Dendritic cell treated with granulocyte-macrophage colony-stimulating factor and Interleukin-4, amounts not matched to agents 40 ng/mL and 50 ng/mL, for 4 days (primary cell): ENCODE results near the gene REC8.

Experiments used
- H3K27ac Mint-ChIP-seq: one replicate; pipeline ENCODE4 v1.8.0; 2022; ENCODE audit warnings: mild to moderate bottlenecking, mixed read lengths
- H3K27me3 Mint-ChIP-seq: one replicate; pipeline ENCODE4 v1.8.0; 2022; ENCODE audit warnings: mild to moderate bottlenecking, mixed read lengths
- H3K36me3 Mint-ChIP-seq: one replicate; pipeline ENCODE4 v1.8.0; 2022; ENCODE audit warnings: low read depth, mixed read lengths
- H3K4me1 Mint-ChIP-seq: one replicate; pipeline ENCODE4 v1.8.0; 2022; ENCODE audit warnings: low read depth, mixed read lengths
- H3K4me3 Mint-ChIP-seq: one replicate; pipeline ENCODE4 v1.8.0; 2022; ENCODE audit warnings: mild to moderate bottlenecking, moderate library complexity, mixed read lengths
- H3K9me3 Mint-ChIP-seq: one replicate; pipeline ENCODE4 v1.8.0; 2022; ENCODE audit warnings: mixed read lengths
- intact Hi-C: fragments of 100-400 bp; cut with micrococcal nuclease; formaldehyde crosslinking; loops from one replicate; pipeline ENCODE4 v1.15.0; 2022

REC8 gene

DNA sequence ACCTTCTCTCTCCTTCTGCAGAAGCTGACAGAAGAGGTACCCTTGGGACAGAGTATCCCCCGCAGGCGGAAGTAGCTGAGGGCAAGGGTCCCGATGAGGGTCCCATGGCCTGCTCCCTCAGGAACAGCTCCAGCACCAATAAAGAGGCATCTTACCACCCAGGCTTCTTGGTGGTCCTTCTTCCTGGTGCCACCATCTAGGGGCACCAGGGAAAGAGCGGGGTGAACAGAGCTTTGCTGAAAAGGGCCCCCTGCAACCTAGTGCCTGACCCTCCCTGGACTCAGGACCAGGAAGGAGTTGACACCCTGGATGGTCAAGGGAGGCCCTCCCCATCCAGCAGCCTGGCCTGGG, 11.4 kb upstream of the REC8 start:
- intact Hi-C loops: loop anchor here (5.0 kb wide), 2 partner anchors 37 to 103 kb away; partner anchors contain the start of gene TM9SF1
- H3K4me3 Mint-ChIP-seq: peak overlapping the region; percentile 95
- peaks cover 59% of the 10 kb centered on the region for H3K4me1 Mint-ChIP-seq
- H3K27ac Mint-ChIP-seq: peak overlapping the region; percentile 93
- no peaks in the 10 kb centered on the region for H3K27me3 Mint-ChIP-seq
- H3K36me3 Mint-ChIP-seq: peaks cover 98% of the 10 kb centered on the region
- H3K9me3 Mint-ChIP-seq: no peaks in the 10 kb centered on the region

GRCh38 chr14:24160850-24161804, 10.8 kb upstream of the REC8 start, which contains the start of gene IRF9:
TSS of gene IRF9 (plus strand) at chr14:24161265. CDS start at chr14:24162145, 880 bp downstream.
- H3K27ac Mint-ChIP-seq: peak within 1 kb of the TSS; percentile 93
- peak within 1 kb of the TSS; percentile 95 for H3K4me3 Mint-ChIP-seq
- H3K4me1 Mint-ChIP-seq: peaks cover 66% of the 10 kb centered on the region
- H3K36me3 Mint-ChIP-seq: peaks cover 98% of the 10 kb centered on the region
- intact Hi-C loops: loop anchor here (1.0 to 5.0 kb wide), 5 partner anchors 14 to 104 kb away; partner anchors contain the start of genes DCAF11, NRL, PCK2 and RNF31
- H3K27me3 Mint-ChIP-seq: no peaks in the 10 kb centered on the region
- H3K9me3 Mint-ChIP-seq: no peaks in the 10 kb centered on the region

- H3K27ac Mint-ChIP-seq: peak overlapping the region; percentile 93
- H3K36me3 Mint-ChIP-seq: peaks cover 98% of the 10 kb centered on the region
- intact Hi-C loops: loop anchor here (5.0 kb wide), 2 partner anchors 35 to 105 kb away; partner anchors contain the start of gene TM9SF1
- H3K9me3 Mint-ChIP-seq: no peaks in the 10 kb centered on the region
- peak overlapping the region; percentile 95 for H3K4me3 Mint-ChIP-seq
- H3K4me1 Mint-ChIP-seq: peaks cover 75% of the 10 kb centered on the region
- H3K27me3 Mint-ChIP-seq: no peaks in the 10 kb centered on the region
Observed at GRCh38 chr14:24162093-24162492, 9.8 kb upstream of the REC8 start.

- peak overlapping the region; percentile 82 for H3K27ac Mint-ChIP-seq
- intact Hi-C loops: loop anchor here (5.0 kb wide), 2 partner anchors 33 to 107 kb away; partner anchors contain the start of gene TM9SF1
Observed at GRCh38 chr14:24164518-24164991, 7.3 kb upstream of the REC8 start.

DNA sequence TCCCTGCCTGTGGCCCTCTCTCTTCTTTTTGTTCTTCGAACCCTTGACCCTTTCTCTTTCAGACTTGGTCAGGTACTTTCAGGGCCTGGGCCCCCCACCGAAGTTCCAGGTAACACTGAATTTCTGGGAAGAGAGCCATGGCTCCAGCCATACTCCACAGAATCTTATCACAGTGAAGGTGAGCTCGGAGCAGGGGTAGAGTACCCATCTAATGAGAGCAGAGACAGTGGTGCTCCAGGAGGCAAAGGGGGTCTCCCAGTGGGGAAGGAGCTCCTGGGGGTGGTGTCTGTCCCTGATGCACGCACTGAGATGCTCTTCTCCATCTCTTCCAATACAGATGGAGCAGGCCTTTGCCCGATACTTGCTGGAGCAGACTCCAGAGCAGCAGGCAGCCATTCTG, 6.1 kb upstream of the REC8 start:
- Mint-ChIP-seq H3K36me3 (peaks cover 96% of the 10 kb centered on the region), H3K4me1 (peaks cover 84% of the 10 kb centered on the region), H3K27me3 (peaks cover 2% of the 10 kb centered on the region), H3K9me3 (no peaks in the 10 kb centered on the region), H3K27ac (peak overlapping the region; percentile 82), H3K4me3 (no peak overlapping the region)
- intact Hi-C loops: no loop called here

More at GRCh38 chr14:24164518-24164991, 7.3 kb upstream of the REC8 start:
- Mint-ChIP-seq H3K4me1 (peaks cover 89% of the 10 kb centered on the region), H3K9me3 (no peaks in the 10 kb centered on the region), H3K4me3 (no peak overlapping the region), H3K27me3 (peaks cover 2% of the 10 kb centered on the region), H3K36me3 (peaks cover 96% of the 10 kb centered on the region)

- H3K4me1 Mint-ChIP-seq: peaks cover 78% of the 10 kb centered on the region
Observed at GRCh38 chr14:24167469-24168114, 4.3 kb upstream of the REC8 start.

GRCh38 chr14:24172261-24172860, 481 bp downstream of the REC8 start:
- no peak overlapping the region for H3K4me3 Mint-ChIP-seq
- H3K4me1 Mint-ChIP-seq: peaks cover 30% of the 10 kb centered on the region
- intact Hi-C loops: no loop called here
- peaks cover 13% of the 10 kb centered on the region for H3K27me3 Mint-ChIP-seq
- H3K9me3 Mint-ChIP-seq: no peaks in the 10 kb centered on the region
- H3K36me3 Mint-ChIP-seq: peaks cover 96% of the 10 kb centered on the region
- H3K27ac Mint-ChIP-seq: no peak overlapping the region

More at GRCh38 chr14:24167469-24168114, 4.3 kb upstream of the REC8 start:
- Mint-ChIP-seq H3K9me3 (no peaks in the 10 kb centered on the region), H3K4me3 (no peak overlapping the region), H3K36me3 (peaks cover 96% of the 10 kb centered on the region), H3K27me3 (peaks cover 13% of the 10 kb centered on the region), H3K27ac (peak overlapping the region; percentile 82)
- intact Hi-C loops: no loop called here

GRCh38 chr14:24172871-24173281, 996 bp downstream of the REC8 start:
- Mint-ChIP-seq H3K4me3 (no peak overlapping the region), H3K27me3 (peaks cover 13% of the 10 kb centered on the region), H3K27ac (no peak overlapping the region), H3K4me1 (peaks cover 25% of the 10 kb centered on the region), H3K36me3 (peaks cover 96% of the 10 kb centered on the region), H3K9me3 (no peaks in the 10 kb centered on the region)
- intact Hi-C loops: no loop called here

GRCh38 chr14:24176599-24176998, 4.7 kb downstream of the REC8 start:
- Mint-ChIP-seq H3K4me3 (no peak overlapping the region), H3K4me1 (peaks cover 7% of the 10 kb centered on the region), H3K27me3 (peaks cover 3% of the 10 kb centered on the region), H3K9me3 (no peaks in the 10 kb centered on the region), H3K36me3 (peaks cover 100% of the 10 kb centered on the region), H3K27ac (no peak overlapping the region)
- intact Hi-C loops: no loop called here

GRCh38 chr14:24177041-24177825, 5.4 kb downstream of the REC8 start:
- H3K36me3 Mint-ChIP-seq: peaks cover 100% of the 10 kb centered on the region
- peaks cover under 1% of the 10 kb centered on the region for H3K4me1 Mint-ChIP-seq
- H3K9me3 Mint-ChIP-seq: no peaks in the 10 kb centered on the region
- intact Hi-C loops: no loop called here
- no peaks in the 10 kb centered on the region for H3K27me3 Mint-ChIP-seq
- H3K27ac Mint-ChIP-seq: no peak overlapping the region
- H3K4me3 Mint-ChIP-seq: no peak overlapping the region

GRCh38 chr14:24177891-24178290, 6.0 kb downstream of the REC8 start:
- no peaks in the 10 kb centered on the region for H3K27me3 Mint-ChIP-seq
- H3K4me3 Mint-ChIP-seq: no peak overlapping the region
- no peaks in the 10 kb centered on the region for H3K9me3 Mint-ChIP-seq
- H3K4me1 Mint-ChIP-seq: no peaks in the 10 kb centered on the region
- no peak overlapping the region for H3K27ac Mint-ChIP-seq
- intact Hi-C loops: no loop called here
- peaks cover 100% of the 10 kb centered on the region for H3K36me3 Mint-ChIP-seq

DNA sequence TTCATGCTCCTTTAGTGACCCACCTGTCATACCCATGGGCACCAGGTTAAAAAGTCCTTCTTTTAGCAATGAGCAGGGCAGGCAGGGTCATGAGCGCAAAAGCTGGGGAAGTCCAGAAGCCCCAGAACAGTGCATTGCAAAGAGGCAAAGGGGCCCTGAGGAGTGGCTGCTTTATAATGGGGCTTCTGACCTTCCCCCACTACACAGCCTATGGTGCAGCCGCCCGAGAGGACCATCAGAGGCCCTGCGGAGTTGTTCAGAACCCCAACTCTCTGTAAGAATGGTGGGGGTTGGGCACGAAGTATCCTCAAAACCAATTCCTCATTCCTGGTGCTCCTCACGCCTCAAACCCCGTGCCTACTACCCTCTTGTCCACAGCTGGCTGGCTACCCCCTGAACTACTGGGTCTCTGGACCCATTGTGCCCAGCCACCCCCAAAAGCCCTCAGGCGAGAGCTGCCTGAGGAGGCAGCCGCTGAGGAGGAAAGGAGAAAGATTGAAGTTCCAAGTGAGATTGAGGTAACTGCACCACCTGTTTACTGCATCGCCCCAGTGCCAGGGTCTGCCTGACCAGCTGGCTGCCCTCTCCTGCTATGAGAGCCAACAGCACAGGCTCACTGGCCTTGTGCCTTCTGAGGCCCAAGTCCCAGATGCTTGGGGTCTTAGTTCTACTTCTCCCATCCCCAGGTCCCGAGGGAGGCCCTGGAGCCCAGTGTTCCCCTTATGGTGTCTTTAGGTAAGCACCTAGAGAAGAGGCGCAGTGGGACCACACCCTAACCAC, 6.7 kb downstream of the REC8 start:
- Mint-ChIP-seq H3K27ac (no peak overlapping the region), H3K27me3 (no peaks in the 10 kb centered on the region), H3K4me1 (no peaks in the 10 kb centered on the region), H3K9me3 (no peaks in the 10 kb centered on the region), H3K4me3 (no peak overlapping the region), H3K36me3 (peaks cover 100% of the 10 kb centered on the region)
- intact Hi-C loops: no loop called here
